Skeletal muscle satellite cell (primary cell): Measurements from ENCODE around the gene GABBR1.

Experiments
- H3K27me3 ChIP-seq: 2 replicates; pipeline ENCODE4 v1.7.0; 2013; ENCODE audit warnings: low read length; ENCODE audit not compliant: control insufficient read depth, insufficient read depth
- H3K36me3 ChIP-seq: 2 replicates; pipeline ENCODE4 v1.7.0; 2013; ENCODE audit warnings: mild to moderate bottlenecking, control low read depth, low read length; ENCODE audit not compliant: insufficient read depth
- H3K4me1 ChIP-seq: 2 replicates; pipeline ENCODE4 v1.7.0; 2013; ENCODE audit warnings: low read length; ENCODE audit not compliant: control insufficient read depth, insufficient read depth
- H3K4me2 ChIP-seq: 2 replicates; pipeline ENCODE4 v1.7.0; 2013; ENCODE audit warnings: mild to moderate bottlenecking, low read length
- H3K4me3 ChIP-seq: 2 replicates; pipeline ENCODE4 v1.7.0; 2013; ENCODE audit warnings: low read length
- H3K9ac ChIP-seq: 2 replicates; pipeline ENCODE4 v1.7.0; 2013; ENCODE audit warnings: mild to moderate bottlenecking, low read depth, low read length, moderate library complexity
- H3K9me3 ChIP-seq: replicated peaks from 2 replicates; pipeline ENCODE4 v1.7.0; 2013; ENCODE audit warnings: mild to moderate bottlenecking, control low read depth, low read length

GABBR1 gene

DNA sequence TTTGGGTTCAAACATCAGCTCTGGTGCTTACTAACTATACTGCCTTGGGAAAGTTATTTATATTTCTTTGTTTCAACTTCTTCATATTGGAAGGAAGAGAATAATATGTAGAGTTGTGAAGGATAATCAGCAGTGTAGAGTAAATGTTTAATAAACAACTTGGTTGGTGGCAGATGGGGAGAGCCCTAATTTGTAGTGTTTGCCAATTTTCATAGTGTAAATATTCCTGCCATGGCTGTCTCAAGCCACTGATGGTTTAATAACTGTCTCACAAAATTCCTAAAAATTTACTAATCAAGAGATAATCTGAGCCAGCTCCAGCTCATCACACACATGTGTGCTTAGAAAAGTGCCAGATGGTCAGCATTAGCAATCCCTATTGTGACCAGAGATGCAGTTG lies 48.2 kb downstream of the GABBR1 start, which contains the start of gene OR2H2:
TSS of gene OR2H2 (plus strand) at position 301 of the 400 bp plus-strand sequence. CDS start 2,824 bp downstream, outside the sequence.
- no peak within 1 kb of the TSS for H3K4me2 ChIP-seq
- H3K36me3 ChIP-seq = no peaks in the 10 kb centered on the region
- H3K4me1 ChIP-seq = no peaks in the 10 kb centered on the region
- no peaks in the 10 kb centered on the region for H3K9me3 ChIP-seq
- no peak within 1 kb of the TSS for H3K9ac ChIP-seq
- peaks cover 28% of the 10 kb centered on the region for H3K27me3 ChIP-seq
- H3K4me3 ChIP-seq = no peak within 1 kb of the TSS

GRCh38 chr6:29577544-29577943 lies 55.4 kb downstream of the GABBR1 start:
- H3K4me3 ChIP-seq = no peak overlapping the region
- H3K36me3 ChIP-seq = no peaks in the 10 kb centered on the region
- H3K4me2 ChIP-seq = no peak overlapping the region
- H3K4me1 ChIP-seq = no peaks in the 10 kb centered on the region
- no peak overlapping the region for H3K9ac ChIP-seq
- H3K9me3 ChIP-seq = no peaks in the 10 kb centered on the region
- peaks cover 5% of the 10 kb centered on the region for H3K27me3 ChIP-seq

- Histone ChIP-seq H3K36me3 (no peaks in the 10 kb centered on the region), H3K4me1 (no peaks in the 10 kb centered on the region), H3K27me3 (peaks cover 4% of the 10 kb centered on the region), H3K9me3 (no peaks in the 10 kb centered on the region), H3K4me2 (no peak overlapping the region), H3K9ac (no peak overlapping the region), H3K4me3 (no peak overlapping the region)
These were observed 56.9 kb downstream of the GABBR1 start for GRCh38 chr6:29576056-29576455.

- Histone ChIP-seq H3K9me3 (no peaks in the 10 kb centered on the region), H3K9ac (no peak overlapping the region), H3K36me3 (no peaks in the 10 kb centered on the region), H3K4me3 (no peak overlapping the region), H3K27me3 (no peaks in the 10 kb centered on the region), H3K4me1 (no peaks in the 10 kb centered on the region), H3K4me2 (no peak overlapping the region)
These were observed 65.0 kb downstream of the GABBR1 start for GRCh38 chr6:29567991-29568390.

DNA sequence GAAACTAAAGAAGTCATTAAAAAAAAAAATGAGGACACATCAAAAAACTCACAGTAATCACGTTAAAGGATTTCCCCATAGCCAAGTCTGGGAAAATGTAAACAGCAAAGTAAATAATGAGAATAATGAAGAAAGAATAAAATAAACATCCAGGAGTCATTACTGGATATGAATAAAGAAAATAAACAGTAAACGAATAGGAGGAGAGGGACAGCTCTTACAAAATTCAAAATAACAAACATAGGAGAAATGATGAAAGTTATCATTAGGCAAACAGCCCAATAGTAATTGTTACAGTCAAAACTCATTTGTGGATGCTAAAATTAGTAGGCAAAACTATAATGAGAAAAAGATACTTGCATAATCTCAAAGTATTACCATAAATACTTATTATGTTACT lies 65.4 kb downstream of the GABBR1 start:
- Histone ChIP-seq H3K27me3 (no peaks in the 10 kb centered on the region), H3K9ac (no peak overlapping the region), H3K36me3 (no peaks in the 10 kb centered on the region), H3K4me3 (no peak overlapping the region), H3K4me2 (no peak overlapping the region), H3K4me1 (no peaks in the 10 kb centered on the region), H3K9me3 (no peaks in the 10 kb centered on the region)

- H3K4me2 ChIP-seq = no peak overlapping the region
- no peak overlapping the region for H3K9ac ChIP-seq
- H3K4me1 ChIP-seq = no peaks in the 10 kb centered on the region
- H3K9me3 ChIP-seq = no peaks in the 10 kb centered on the region
- H3K27me3 ChIP-seq = no peaks in the 10 kb centered on the region
- no peak overlapping the region for H3K4me3 ChIP-seq
- H3K36me3 ChIP-seq = no peaks in the 10 kb centered on the region
These were observed 66.1 kb downstream of the GABBR1 start for GRCh38 chr6:29566856-29567255.

- no peak overlapping the region for H3K4me3 ChIP-seq
- no peaks in the 10 kb centered on the region for H3K36me3 ChIP-seq
- no peak overlapping the region for H3K9ac ChIP-seq
- no peaks in the 10 kb centered on the region for H3K9me3 ChIP-seq
- H3K4me2 ChIP-seq = no peak overlapping the region
- no peaks in the 10 kb centered on the region for H3K27me3 ChIP-seq
- H3K4me1 ChIP-seq = no peaks in the 10 kb centered on the region
These were observed 68.1 kb downstream of the GABBR1 start for GRCh38 chr6:29564875-29565274.

- Histone ChIP-seq H3K4me2 (no peak overlapping the region), H3K4me3 (no peak overlapping the region), H3K9me3 (no peaks in the 10 kb centered on the region), H3K4me1 (no peaks in the 10 kb centered on the region), H3K36me3 (no peaks in the 10 kb centered on the region), H3K27me3 (no peaks in the 10 kb centered on the region), H3K9ac (no peak overlapping the region)
These were observed 69.5 kb downstream of the GABBR1 start for GRCh38 chr6:29563435-29563965.

DNA sequence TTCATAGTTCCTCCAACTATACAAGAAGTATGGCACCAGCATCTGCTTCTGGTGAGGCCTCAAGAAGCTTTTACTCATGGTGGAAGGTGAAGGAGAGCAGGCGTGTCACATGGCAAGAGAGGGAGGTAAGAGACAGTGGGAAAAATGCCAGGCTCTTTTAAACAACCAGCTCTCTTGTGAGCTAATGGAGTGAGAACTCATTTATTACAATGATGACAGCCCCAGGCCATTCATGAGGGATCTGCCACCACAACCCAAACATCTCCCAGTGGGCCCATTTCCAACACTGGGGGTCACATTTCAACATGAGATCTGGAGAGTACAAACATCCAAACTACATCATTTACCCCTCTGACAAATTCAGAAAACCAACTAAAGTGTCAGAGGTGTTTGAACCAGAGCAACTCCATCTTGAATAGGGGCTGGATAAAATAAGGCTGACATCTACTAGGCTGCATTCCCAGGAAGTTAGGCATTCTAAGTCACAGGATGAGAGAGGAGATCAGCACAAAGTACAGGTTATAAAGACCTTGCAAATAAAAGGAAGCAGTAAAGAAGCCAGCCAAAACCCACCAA lies 71.3 kb downstream of the GABBR1 start:
- Histone ChIP-seq H3K4me1 (no peaks in the 10 kb centered on the region), H3K36me3 (no peaks in the 10 kb centered on the region), H3K4me3 (no peak overlapping the region), H3K27me3 (no peaks in the 10 kb centered on the region), H3K9me3 (no peaks in the 10 kb centered on the region), H3K4me2 (no peak overlapping the region), H3K9ac (no peak overlapping the region)

GRCh38 chr6:29561091-29561490 lies 71.9 kb downstream of the GABBR1 start:
- H3K4me1 ChIP-seq = no peaks in the 10 kb centered on the region
- no peak overlapping the region for H3K4me2 ChIP-seq
- H3K27me3 ChIP-seq = no peaks in the 10 kb centered on the region
- H3K9me3 ChIP-seq = no peaks in the 10 kb centered on the region
- H3K36me3 ChIP-seq = no peaks in the 10 kb centered on the region
- H3K9ac ChIP-seq = no peak overlapping the region
- H3K4me3 ChIP-seq = no peak overlapping the region

DNA sequence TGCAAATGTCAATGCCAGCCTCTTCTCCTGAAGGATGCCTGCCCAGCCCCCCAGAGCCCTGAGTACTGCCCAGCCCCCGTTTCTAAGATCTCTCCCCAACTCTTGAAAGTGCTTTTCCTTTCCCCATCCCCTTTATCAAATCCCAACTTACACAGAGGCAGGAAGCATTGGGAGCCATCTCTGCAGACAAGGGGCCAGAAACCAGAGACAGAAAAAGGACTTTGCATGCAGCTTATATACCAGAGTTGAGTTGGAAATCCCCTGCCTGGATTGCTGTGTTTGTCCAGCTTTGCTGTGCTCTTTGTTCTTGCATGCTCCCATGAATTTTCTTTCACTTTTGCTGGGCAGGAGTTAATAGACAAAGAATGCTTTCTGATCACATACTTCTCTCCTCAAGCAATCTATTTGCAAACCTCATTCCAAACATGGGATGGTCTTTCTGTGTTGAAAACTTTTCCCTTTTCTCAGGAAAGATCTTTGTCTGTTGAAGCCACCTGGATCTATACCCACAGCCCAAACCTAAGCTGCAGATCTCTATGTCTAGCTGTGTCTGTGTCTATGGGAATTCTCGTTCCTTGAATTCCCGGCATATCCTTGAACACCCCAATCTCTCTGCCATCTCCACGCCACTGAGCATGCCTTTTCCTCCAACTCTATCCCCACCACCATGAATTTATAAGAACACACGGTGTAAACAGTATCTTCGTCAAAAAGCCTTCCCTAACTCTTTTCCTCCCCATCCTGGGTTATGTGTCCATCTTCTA lies 73.3 kb downstream of the GABBR1 start, which contains the start of gene UBD:
TSS of gene UBD (minus strand) at position 209 of the 764 bp plus-strand sequence. CDS start at position 178, 31 bp downstream.
- Histone ChIP-seq H3K9me3 (no peaks in the 10 kb centered on the region), H3K27me3 (peaks cover under 1% of the 10 kb centered on the region), H3K36me3 (no peaks in the 10 kb centered on the region), H3K9ac (no peak within 1 kb of the TSS), H3K4me3 (no peak within 1 kb of the TSS), H3K4me1 (no peaks in the 10 kb centered on the region), H3K4me2 (no peak within 1 kb of the TSS)
